Activated CD4-positive, alpha-beta T cell treated with anti-CD3 and anti-CD28 coated beads, Interleukin-2, amount 10 ng/mL, durations not matched to agents 24 days and 14 days (primary cell): ENCODE measurements around the gene UMAD1. TPM values are rescaled to one million over a fixed set of nuclear protein-coding genes. Genes with fewer than 3 reads are reported as not detected.

Source experiments
- DNase-seq: peaks from one replicate; pipeline ENCODE4 v3.0.0; 2022
- H3K27ac Mint-ChIP-seq: one replicate; pipeline ENCODE4 v1.8.0; 2022; ENCODE audit warnings: mild to moderate bottlenecking, mixed read lengths
- H3K27me3 Mint-ChIP-seq: one replicate; pipeline ENCODE4 v1.8.0; 2022; ENCODE audit warnings: mixed read lengths
- H3K36me3 Mint-ChIP-seq: one replicate; pipeline ENCODE4 v1.8.0; 2022; ENCODE audit warnings: low read depth, mild to moderate bottlenecking, mixed read lengths
- H3K4me1 Mint-ChIP-seq: one replicate; pipeline ENCODE4 v1.8.0; 2021; ENCODE audit warnings: mixed read lengths
- H3K4me3 Mint-ChIP-seq: one replicate; pipeline ENCODE4 v1.8.0; 2022; ENCODE audit warnings: mild to moderate bottlenecking, moderate library complexity, mixed read lengths
- H3K9me3 Mint-ChIP-seq: one replicate; pipeline ENCODE4 v1.8.0; 2021; ENCODE audit warnings: mixed read lengths
- intact Hi-C: fragments of 100-400 bp; cut with micrococcal nuclease; formaldehyde crosslinking; loops from one replicate; pipeline ENCODE4 v1.15.1; 2023
- total RNA-seq: library from RNA; stranded (reverse); gene quantifications from 2 replicates; pipeline ENCODE4 v1.2.3, GENCODE V29; 2022

Gene UMAD1
- total RNA-seq, 1 donor from 2014 or later, result 11.8 TPM

DNA sequence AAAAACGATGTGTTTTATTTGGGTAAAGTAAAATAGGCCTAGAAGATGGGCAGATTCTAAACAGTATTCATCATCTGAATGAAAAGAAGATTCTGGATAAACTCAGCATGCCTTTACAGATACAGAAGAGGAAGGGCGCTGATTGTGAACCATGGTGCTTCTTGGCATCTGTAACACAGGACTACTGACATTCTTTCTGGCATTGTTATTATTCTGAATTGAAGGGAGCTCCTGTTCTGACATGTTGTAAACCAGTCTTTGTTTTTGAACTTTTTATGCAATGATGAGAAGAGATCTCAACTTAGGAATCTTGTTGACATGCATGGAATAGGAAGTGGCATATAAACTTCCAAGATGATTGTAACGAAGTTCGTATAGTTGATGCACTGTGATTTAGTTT, 64.3 kb downstream of the UMAD1 start:
- H3K4me3 Mint-ChIP-seq, result no peak overlapping the region
- H3K36me3 Mint-ChIP-seq, result peaks cover 1% of the 10 kb centered on the region
- no peak overlapping the region for H3K27ac Mint-ChIP-seq
- H3K4me1 Mint-ChIP-seq, result peaks cover 6% of the 10 kb centered on the region
- no peaks in the 10 kb centered on the region for H3K27me3 Mint-ChIP-seq
- H3K9me3 Mint-ChIP-seq, result no peaks in the 10 kb centered on the region
- intact Hi-C loops, result no loop called here
- no peak for DNase-seq

DNA sequence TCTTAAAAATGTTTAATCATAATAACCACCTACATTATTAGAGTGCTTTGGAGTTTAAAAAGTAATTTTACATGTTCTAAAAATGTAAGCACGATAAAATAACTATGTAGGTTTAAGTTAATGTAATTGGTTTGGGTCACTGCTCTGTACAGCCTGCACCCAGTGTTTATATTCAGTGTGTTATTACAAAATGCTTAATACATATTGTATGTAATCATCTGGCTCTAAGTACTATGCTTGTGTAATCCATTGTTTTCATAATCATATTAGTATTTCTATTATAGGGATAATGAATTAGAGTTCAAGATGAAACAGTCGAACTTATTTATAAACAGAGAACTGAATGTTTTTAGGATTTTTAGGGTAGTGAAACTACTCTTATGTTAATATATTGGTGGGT, 64.8 kb downstream of the UMAD1 start:
- intact Hi-C loops, result no loop called here

DNA sequence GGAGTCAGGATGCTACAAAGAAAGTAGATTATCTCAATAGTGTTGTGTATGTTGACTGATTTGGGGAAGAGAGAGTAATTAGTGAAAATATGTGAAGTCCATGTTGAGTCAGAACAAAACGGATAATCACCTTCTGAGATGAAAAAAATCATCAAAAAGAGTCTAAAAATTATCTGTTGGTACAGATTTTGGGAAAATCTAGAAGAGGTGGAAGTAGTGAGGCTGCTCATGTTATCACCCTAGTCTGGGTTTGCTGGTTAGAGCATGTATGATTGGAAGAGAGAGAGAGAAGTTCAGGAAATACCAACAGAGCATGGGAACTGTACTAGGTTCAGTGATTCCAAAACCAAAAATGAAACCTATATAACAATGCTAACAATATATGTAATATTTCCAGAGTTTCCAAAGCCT, 65.6 kb downstream of the UMAD1 start:
- Mint-ChIP-seq H3K4me1 (peaks cover 6% of the 10 kb centered on the region), H3K27me3 (no peaks in the 10 kb centered on the region), H3K27ac (no peak overlapping the region), H3K4me3 (no peak overlapping the region), H3K9me3 (no peaks in the 10 kb centered on the region), H3K36me3 (no peaks in the 10 kb centered on the region)
- DNase-seq, result no peak
- intact Hi-C loops, result no loop called here

More for the DNA sequence above, 64.8 kb downstream of the UMAD1 start:
- DNase-seq, result no peak
- Mint-ChIP-seq H3K27me3 (no peaks in the 10 kb centered on the region), H3K4me1 (peaks cover 6% of the 10 kb centered on the region), H3K9me3 (no peaks in the 10 kb centered on the region), H3K27ac (no peak overlapping the region), H3K4me3 (no peak overlapping the region), H3K36me3 (no peaks in the 10 kb centered on the region)

DNA sequence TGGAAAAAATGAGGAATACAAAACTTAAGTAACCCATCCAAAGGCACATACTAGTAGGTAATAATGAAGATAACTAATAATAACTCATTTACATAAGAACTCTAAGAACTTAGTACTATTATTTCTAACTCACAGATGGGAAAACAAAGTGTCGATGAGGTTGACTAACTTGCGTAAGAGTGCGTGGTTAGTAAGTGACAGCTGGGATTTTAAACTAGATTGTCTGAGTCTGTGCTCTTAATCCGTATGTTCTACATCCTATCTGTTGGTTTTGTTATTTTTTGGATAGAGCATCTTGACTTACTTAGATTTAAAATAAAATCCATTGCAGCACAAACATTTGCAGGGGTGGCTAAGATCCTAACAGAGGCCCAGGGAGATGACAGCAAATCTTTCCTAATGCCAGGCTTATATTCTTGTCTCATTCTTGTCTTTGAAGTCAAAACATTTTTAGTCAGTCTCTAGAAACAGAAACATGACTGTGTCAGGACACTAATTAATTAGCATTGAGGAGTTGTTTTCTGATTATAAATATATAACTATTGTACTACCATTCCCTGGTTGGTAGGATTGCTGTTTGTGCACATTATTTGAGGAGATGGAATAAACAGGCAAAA, 66.1 kb downstream of the UMAD1 start:
- no peak for DNase-seq
- H3K27me3 Mint-ChIP-seq, result no peaks in the 10 kb centered on the region
- no peaks in the 10 kb centered on the region for H3K36me3 Mint-ChIP-seq
- intact Hi-C loops, result no loop called here
- no peak overlapping the region for H3K4me3 Mint-ChIP-seq
- H3K27ac Mint-ChIP-seq, result no peak overlapping the region
- H3K9me3 Mint-ChIP-seq, result no peaks in the 10 kb centered on the region
- peaks cover 6% of the 10 kb centered on the region for H3K4me1 Mint-ChIP-seq

DNA sequence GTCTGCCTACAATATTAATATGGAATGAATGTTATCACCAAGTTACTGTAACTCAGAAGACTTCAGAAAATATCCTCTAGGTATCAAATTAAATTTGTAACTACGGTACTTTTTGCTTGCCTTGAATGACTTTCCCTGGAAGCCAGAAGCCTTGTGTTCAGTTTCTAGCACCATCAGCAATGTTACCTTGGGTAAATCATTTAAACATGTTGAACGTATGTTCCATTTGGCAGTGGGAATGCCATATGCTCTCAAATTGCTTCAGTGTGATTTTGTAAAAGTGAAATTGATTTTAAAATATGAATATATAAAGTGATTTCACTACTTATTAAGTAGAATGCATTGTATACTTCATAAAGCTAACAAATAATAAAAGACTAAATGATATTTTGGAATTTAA, 66.7 kb downstream of the UMAD1 start:
- Mint-ChIP-seq H3K36me3 (no peaks in the 10 kb centered on the region), H3K9me3 (no peaks in the 10 kb centered on the region), H3K27me3 (no peaks in the 10 kb centered on the region), H3K4me3 (no peak overlapping the region), H3K4me1 (peaks cover 6% of the 10 kb centered on the region), H3K27ac (no peak overlapping the region)
- no peak for DNase-seq
- intact Hi-C loops, result no loop called here

DNA sequence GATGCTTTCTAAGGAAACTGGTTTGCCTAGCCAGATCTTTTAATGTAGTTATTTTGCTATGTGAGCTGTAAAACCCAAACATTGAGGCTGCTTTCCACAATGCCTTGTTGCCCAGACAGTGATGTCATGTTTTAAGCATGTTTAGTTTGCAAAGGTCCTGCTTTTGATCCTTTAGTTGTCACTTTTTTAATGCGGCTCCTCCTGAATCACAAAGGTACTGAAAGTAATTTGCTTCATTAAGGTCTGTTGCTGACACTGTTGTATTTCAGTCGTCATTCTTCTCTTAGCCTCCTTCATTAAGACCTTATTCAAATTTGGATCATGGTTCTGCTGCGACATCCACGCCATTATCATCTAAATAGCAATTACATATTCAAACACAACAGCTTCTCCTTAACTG, 67.3 kb downstream of the UMAD1 start:
- Mint-ChIP-seq H3K27me3 (no peaks in the 10 kb centered on the region), H3K4me3 (no peak overlapping the region), H3K27ac (no peak overlapping the region), H3K4me1 (peaks cover 6% of the 10 kb centered on the region), H3K9me3 (no peaks in the 10 kb centered on the region), H3K36me3 (no peaks in the 10 kb centered on the region)
- intact Hi-C loops, result no loop called here
- no peak for DNase-seq

- Mint-ChIP-seq H3K27me3 (no peaks in the 10 kb centered on the region), H3K4me1 (peaks cover 9% of the 10 kb centered on the region), H3K9me3 (no peaks in the 10 kb centered on the region), H3K27ac (no peak overlapping the region), H3K4me3 (no peak overlapping the region), H3K36me3 (no peaks in the 10 kb centered on the region)
- intact Hi-C loops, result no loop called here
- no peak for DNase-seq
Measured at GRCh38 chr7:7709291-7709690, 68.7 kb downstream of the UMAD1 start.

DNA sequence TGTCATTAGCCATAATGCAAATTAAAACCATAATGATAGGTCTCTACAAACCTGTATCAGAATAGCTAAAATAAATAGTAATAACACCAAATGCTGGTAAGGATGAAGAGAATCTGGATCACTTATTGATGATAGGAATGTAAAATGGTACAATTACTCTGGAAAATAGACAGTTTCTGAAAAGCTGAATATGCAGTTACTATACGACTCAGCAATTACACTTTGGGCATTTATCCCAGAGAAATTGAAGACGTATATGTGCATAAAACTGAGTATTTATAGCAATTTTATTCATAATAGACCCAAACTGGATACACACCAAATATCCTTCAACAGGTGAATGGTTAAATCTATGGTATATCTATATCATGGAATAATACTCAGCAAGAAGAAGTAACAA, 69.9 kb downstream of the UMAD1 start:
- no peak overlapping the region for H3K4me3 Mint-ChIP-seq
- intact Hi-C loops, result no loop called here
- H3K9me3 Mint-ChIP-seq, result no peaks in the 10 kb centered on the region
- no peak for DNase-seq
- no peaks in the 10 kb centered on the region for H3K27me3 Mint-ChIP-seq
- no peak overlapping the region for H3K27ac Mint-ChIP-seq
- peaks cover 9% of the 10 kb centered on the region for H3K4me1 Mint-ChIP-seq
- H3K36me3 Mint-ChIP-seq, result no peaks in the 10 kb centered on the region

GRCh38 chr7:7713730-7714129, 73.2 kb downstream of the UMAD1 start:
- Mint-ChIP-seq H3K27me3 (no peaks in the 10 kb centered on the region), H3K4me1 (peaks cover 9% of the 10 kb centered on the region), H3K36me3 (no peaks in the 10 kb centered on the region), H3K9me3 (no peaks in the 10 kb centered on the region), H3K4me3 (no peak overlapping the region), H3K27ac (no peak overlapping the region)
- DNase-seq, result no peak
- intact Hi-C loops, result no loop called here

DNA sequence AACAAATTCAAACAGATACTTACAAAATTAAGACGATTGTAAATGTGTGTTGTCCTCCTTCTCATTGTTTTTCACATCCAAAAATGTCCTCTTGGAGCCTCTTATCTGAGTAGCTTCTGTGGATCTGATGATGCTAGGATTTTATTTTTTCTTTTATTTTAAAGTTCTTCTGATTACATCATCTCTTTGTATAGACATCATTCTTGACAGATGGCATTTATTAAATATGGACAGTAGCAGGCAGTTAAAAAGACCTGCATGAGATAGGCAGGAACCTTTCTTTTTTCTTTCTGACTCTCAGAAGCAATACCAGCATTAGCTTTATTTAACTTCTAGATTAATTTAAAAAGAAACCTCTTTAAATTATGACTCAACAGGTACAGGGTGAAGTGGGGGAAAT, 77.9 kb downstream of the UMAD1 start, which contains the start of gene RPA3:
RPA3 (minus strand) TSS at position 116 of the 400 bp plus-strand sequence. CDS start 78,189 bp downstream, outside the sequence.
- H3K4me1 Mint-ChIP-seq, result peaks cover 18% of the 10 kb centered on the region
- H3K27me3 Mint-ChIP-seq, result no peaks in the 10 kb centered on the region
- H3K4me3 Mint-ChIP-seq, result peak within 1 kb of the TSS; percentile 47
- intact Hi-C loops, result loop anchor here (2.0 kb wide), 2 partner anchors 54 to 416 kb away; no protein-coding TSS in a partner anchor
- H3K9me3 Mint-ChIP-seq, result no peaks in the 10 kb centered on the region
- peaks cover 6% of the 10 kb centered on the region for H3K36me3 Mint-ChIP-seq
- DNase-seq, result no peak
- peak within 1 kb of the TSS; percentile 73 for H3K27ac Mint-ChIP-seq

GRCh38 chr7:7719236-7719635, 78.7 kb downstream of the UMAD1 start:
- H3K4me3 Mint-ChIP-seq, result peak overlapping the region; percentile 47
- intact Hi-C loops, result loop anchor here (1.0 to 2.0 kb wide), 6 partner anchors 48 to 416 kb away; partner anchors contain the start of genes GLCCI1 and UMAD1
- peak; percentile 84 for DNase-seq
- H3K36me3 Mint-ChIP-seq, result peaks cover 6% of the 10 kb centered on the region
- peak overlapping the region; percentile 73 for H3K27ac Mint-ChIP-seq
- peaks cover 17% of the 10 kb centered on the region for H3K4me1 Mint-ChIP-seq
- H3K27me3 Mint-ChIP-seq, result no peaks in the 10 kb centered on the region
- no peaks in the 10 kb centered on the region for H3K9me3 Mint-ChIP-seq

- H3K9me3 Mint-ChIP-seq, result no peaks in the 10 kb centered on the region
- H3K36me3 Mint-ChIP-seq, result peaks cover 6% of the 10 kb centered on the region
- H3K4me3 Mint-ChIP-seq, result no peak overlapping the region
- intact Hi-C loops, result no loop called here
- H3K27ac Mint-ChIP-seq, result no peak overlapping the region
- no peaks in the 10 kb centered on the region for H3K27me3 Mint-ChIP-seq
- DNase-seq, result no peak
- peaks cover 17% of the 10 kb centered on the region for H3K4me1 Mint-ChIP-seq
Measured at GRCh38 chr7:7720193-7720592, 79.6 kb downstream of the UMAD1 start.

- no peaks in the 10 kb centered on the region for H3K27me3 Mint-ChIP-seq
- peaks cover 6% of the 10 kb centered on the region for H3K9me3 Mint-ChIP-seq
- H3K4me1 Mint-ChIP-seq, result peaks cover 17% of the 10 kb centered on the region
- H3K36me3 Mint-ChIP-seq, result peaks cover 6% of the 10 kb centered on the region
- H3K4me3 Mint-ChIP-seq, result no peak overlapping the region
- DNase-seq, result no peak
- intact Hi-C loops, result no loop called here
- no peak overlapping the region for H3K27ac Mint-ChIP-seq
Measured at GRCh38 chr7:7720750-7721621, 80.4 kb downstream of the UMAD1 start.

- Mint-ChIP-seq H3K27me3 (no peaks in the 10 kb centered on the region), H3K4me3 (no peak overlapping the region), H3K36me3 (no peaks in the 10 kb centered on the region), H3K27ac (no peak overlapping the region), H3K4me1 (no peaks in the 10 kb centered on the region), H3K9me3 (peaks cover under 1% of the 10 kb centered on the region)
- intact Hi-C loops, result no loop called here
- DNase-seq, result no peak
Measured at GRCh38 chr7:7731732-7732131, 91.2 kb downstream of the UMAD1 start.
